ENCODE measurements around the gene KRTAP20-3.

DNA sequence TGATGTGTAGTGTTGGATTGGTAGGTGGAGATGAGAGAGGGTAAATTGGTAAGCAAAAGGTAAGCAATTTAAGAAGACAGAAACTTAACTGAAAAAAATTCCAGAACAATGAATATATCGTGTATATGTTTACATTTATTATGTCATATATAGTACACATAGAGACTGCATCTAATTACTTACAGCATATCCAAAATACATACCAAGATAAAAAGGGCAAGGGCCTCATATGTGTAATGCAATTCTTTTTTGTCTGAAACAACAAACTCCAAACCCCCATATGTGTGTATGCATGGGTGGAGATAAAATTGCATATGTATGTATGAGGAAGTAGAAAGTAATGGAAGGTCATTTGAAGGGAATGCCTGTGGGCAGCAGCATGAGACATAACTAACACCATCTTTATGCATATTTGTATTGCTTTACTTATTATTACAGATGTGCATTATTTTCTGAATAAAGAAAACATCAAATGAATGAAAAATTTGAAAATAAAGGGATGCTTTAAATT, 4.3 kb downstream of the KRTAP20-3 start:
- TF ChIP-seq, protein P1, sequence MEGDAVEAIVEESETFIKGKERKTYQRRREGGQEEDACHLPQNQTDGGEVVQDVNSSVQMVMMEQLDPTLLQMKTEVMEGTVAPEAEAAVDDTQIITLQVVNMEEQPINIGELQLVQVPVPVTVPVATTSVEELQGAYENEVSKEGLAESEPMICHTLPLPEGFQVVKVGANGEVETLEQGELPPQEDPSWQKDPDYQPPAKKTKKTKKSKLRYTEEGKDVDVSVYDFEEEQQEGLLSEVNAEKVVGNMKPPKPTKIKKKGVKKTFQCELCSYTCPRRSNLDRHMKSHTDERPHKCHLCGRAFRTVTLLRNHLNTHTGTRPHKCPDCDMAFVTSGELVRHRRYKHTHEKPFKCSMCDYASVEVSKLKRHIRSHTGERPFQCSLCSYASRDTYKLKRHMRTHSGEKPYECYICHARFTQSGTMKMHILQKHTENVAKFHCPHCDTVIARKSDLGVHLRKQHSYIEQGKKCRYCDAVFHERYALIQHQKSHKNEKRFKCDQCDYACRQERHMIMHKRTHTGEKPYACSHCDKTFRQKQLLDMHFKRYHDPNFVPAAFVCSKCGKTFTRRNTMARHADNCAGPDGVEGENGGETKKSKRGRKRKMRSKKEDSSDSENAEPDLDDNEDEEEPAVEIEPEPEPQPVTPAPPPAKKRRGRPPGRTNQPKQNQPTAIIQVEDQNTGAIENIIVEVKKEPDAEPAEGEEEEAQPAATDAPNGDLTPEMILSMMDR (IDR thresholded peaks at IDR 0.05): no peak
- TF ChIP-seq POLR2A (IDR thresholded peaks at IDR 0.05) (no peak), POLR2AphosphoS5 (IDR thresholded peaks at IDR 0.05) (no peak)
